Mucosa of rectum (tissue), 2 donors: ENCODE measurements around the gene ERBB2.
"Not testable (repeated sequence)": the region's sequence is repeated elsewhere in the genome, so short reads cannot be mapped to it uniquely, and the experiment has no call there.

Source experiments
- H3K27ac ChIP-seq, 2 donors: one replicate each; pipeline ENCODE4 v1.7.0; 2013; ENCODE audit warnings: inconsistent platforms in 2 of 2, low read depth in 2 of 2, low read length in 2 of 2
- H3K27me3 ChIP-seq, 2 donors: one replicate each; pipeline ENCODE4 v1.7.0; 2013; ENCODE audit warnings: low read length in 2 of 2; ENCODE audit not compliant: control insufficient read depth in 2 of 2, insufficient read depth in 2 of 2
- H3K36me3 ChIP-seq, 2 donors: one replicate each; pipeline ENCODE4 v1.7.0; 2013; ENCODE audit warnings: low read length in 2 of 2; ENCODE audit not compliant: control insufficient read depth in 2 of 2, insufficient read depth in 2 of 2
- H3K4me1 ChIP-seq, 2 donors: one replicate each; pipeline ENCODE4 v1.7.0; 2013; ENCODE audit warnings: low read length in 2 of 2, mild to moderate bottlenecking in 1 of 2; ENCODE audit not compliant: control insufficient read depth in 2 of 2, insufficient read depth in 2 of 2
- H3K4me3 ChIP-seq, 2 donors: one replicate each; pipeline ENCODE4 v1.7.0; 2013; ENCODE audit warnings: low read length in 2 of 2
- H3K9ac ChIP-seq, 2 donors: one replicate each; pipeline ENCODE4 v1.7.0; 2013; ENCODE audit warnings: low read length in 2 of 2, low read depth in 1 of 2, mild to moderate bottlenecking in 1 of 2
- H3K9me3 ChIP-seq, 2 donors: one replicate each; pipeline ENCODE4 v1.7.0; 2013; ENCODE audit warnings: low read length in 2 of 2; ENCODE audit not compliant: control insufficient read depth in 2 of 2
- donor health status: healthy.
- donor health status: Normal muscosa, but diverticular disease.

The ERBB2 gene

GRCh38 chr17:39745335-39746144 is 45.7 kb downstream of the ERBB2 start:
- Histone ChIP-seq H3K27ac (no peak overlapping the region), H3K27me3 (peaks cover 0 to 7% of the 10 kb centered on the region in 2 donors), H3K4me3 (no peak overlapping the region), H3K9ac (no peak overlapping the region), H3K36me3 (peaks cover 18 to 22% of the 10 kb centered on the region in 2 donors), H3K9me3 (no peaks in the 10 kb centered on the region), H3K4me1 (peaks cover 5 to 10% of the 10 kb centered on the region in 2 donors)

GRCh38 chr17:39746145-39746461 is 46.2 kb downstream of the ERBB2 start:
- Histone ChIP-seq H3K4me3 (no peak overlapping the region), H3K4me1 (peaks cover 0 to 4% of the 10 kb centered on the region in 2 donors), H3K9ac (no peak overlapping the region), H3K9me3 (no peaks in the 10 kb centered on the region), H3K27ac (no peak overlapping the region), H3K36me3 (peaks cover 18 to 22% of the 10 kb centered on the region in 2 donors), H3K27me3 (peaks cover 0 to 7% of the 10 kb centered on the region in 2 donors)

- Histone ChIP-seq H3K9me3 (no peaks in the 10 kb centered on the region), H3K27ac (no peak overlapping the region), H3K4me1 (peaks cover 0 to 4% of the 10 kb centered on the region in 2 donors), H3K4me3 (no peak overlapping the region), H3K27me3 (peaks cover 0 to 7% of the 10 kb centered on the region in 2 donors), H3K9ac (no peak overlapping the region), H3K36me3 (peaks cover 18 to 20% of the 10 kb centered on the region in 2 donors)
These were observed 47.9 kb downstream of the ERBB2 start for GRCh38 chr17:39747745-39748144.

GRCh38 chr17:39748444-39749034 is 48.7 kb downstream of the ERBB2 start:
- not testable (repeated sequence) for H3K9me3 ChIP-seq, H3K27ac ChIP-seq, H3K4me1 ChIP-seq, H3K9ac ChIP-seq, H3K27me3 ChIP-seq, H3K4me3 ChIP-seq
- H3K36me3 ChIP-seq, result peaks cover 12 to 15% of the 10 kb centered on the region in 2 donors

- Histone ChIP-seq H3K4me3 (no peak overlapping the region), H3K9ac (no peak overlapping the region), H3K9me3 (no peaks in the 10 kb centered on the region), H3K4me1 (peaks cover 11 to 18% of the 10 kb centered on the region in 2 donors), H3K27ac (no peak overlapping the region), H3K27me3 (no peaks in the 10 kb centered on the region), H3K36me3 (peaks cover 2 to 3% of the 10 kb centered on the region in 2 donors)
These were observed 50.5 kb downstream of the ERBB2 start for GRCh38 chr17:39750131-39751015.

DNA sequence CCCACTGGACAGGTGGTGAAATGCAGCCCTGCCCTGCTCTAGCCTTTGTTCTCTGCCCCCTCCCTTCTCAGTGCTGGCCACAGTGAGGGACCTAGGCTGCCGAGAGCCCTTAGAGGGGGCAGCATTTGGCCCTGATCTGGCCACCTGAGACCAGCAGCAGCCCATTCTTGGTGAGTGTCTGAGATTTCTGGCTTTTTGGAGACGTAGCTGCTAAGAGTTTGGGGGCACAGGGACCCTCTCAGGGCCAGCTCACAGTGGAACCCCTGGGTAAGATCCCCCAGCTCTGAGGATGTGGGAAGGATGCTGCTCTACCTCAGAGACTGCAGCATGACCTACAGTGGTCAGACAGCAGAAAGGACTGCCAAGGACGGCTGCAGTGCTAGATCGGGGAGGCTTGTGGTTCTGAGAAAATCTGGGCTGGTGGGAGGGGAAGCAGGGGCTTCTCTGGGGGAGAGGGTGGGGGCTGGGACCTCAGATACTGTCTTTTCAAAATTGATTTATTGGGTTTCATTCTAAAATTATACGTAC is 51.2 kb downstream of the ERBB2 start:
- Histone ChIP-seq H3K9me3 (no peaks in the 10 kb centered on the region), H3K27me3 (no peaks in the 10 kb centered on the region), H3K36me3 (no peaks in the 10 kb centered on the region), H3K9ac (no peak overlapping the region), H3K27ac (no peak overlapping the region), H3K4me1 (peaks cover 11 to 18% of the 10 kb centered on the region in 2 donors), H3K4me3 (no peak overlapping the region)

- Histone ChIP-seq H3K27ac (no peak overlapping the region), H3K36me3 (no peaks in the 10 kb centered on the region), H3K9ac (no peak overlapping the region), H3K4me1 (peaks cover 11 to 18% of the 10 kb centered on the region in 2 donors), H3K27me3 (no peaks in the 10 kb centered on the region), H3K4me3 (no peak overlapping the region), H3K9me3 (no peaks in the 10 kb centered on the region)
These were observed 51.8 kb downstream of the ERBB2 start for GRCh38 chr17:39751637-39752036.

GRCh38 chr17:39752241-39752881 is 52.5 kb downstream of the ERBB2 start:
- Histone ChIP-seq H3K9me3 (no peaks in the 10 kb centered on the region), H3K9ac (no peak overlapping the region), H3K36me3 (no peaks in the 10 kb centered on the region), H3K4me1 (peaks cover 11 to 18% of the 10 kb centered on the region in 2 donors), H3K4me3 (no peak overlapping the region), H3K27me3 (no peaks in the 10 kb centered on the region), H3K27ac (no peak overlapping the region)

- peak overlapping the region; percentile 64 to 86 for H3K9ac ChIP-seq
- H3K27ac ChIP-seq, result peak overlapping the region; percentile 90 to 96
- peaks cover 11 to 22% of the 10 kb centered on the region in 2 donors for H3K4me1 ChIP-seq
- H3K4me3 ChIP-seq, result peak overlapping the region; percentile 69 to 81
- H3K36me3 ChIP-seq, result no peaks in the 10 kb centered on the region
- H3K27me3 ChIP-seq, result no peaks in the 10 kb centered on the region
- no peaks in the 10 kb centered on the region for H3K9me3 ChIP-seq
These were observed 53.8 kb downstream of the ERBB2 start for GRCh38 chr17:39753514-39754160.
